ENCODE measurements around the gene PHRF1.

PHRF1 gene

DNA sequence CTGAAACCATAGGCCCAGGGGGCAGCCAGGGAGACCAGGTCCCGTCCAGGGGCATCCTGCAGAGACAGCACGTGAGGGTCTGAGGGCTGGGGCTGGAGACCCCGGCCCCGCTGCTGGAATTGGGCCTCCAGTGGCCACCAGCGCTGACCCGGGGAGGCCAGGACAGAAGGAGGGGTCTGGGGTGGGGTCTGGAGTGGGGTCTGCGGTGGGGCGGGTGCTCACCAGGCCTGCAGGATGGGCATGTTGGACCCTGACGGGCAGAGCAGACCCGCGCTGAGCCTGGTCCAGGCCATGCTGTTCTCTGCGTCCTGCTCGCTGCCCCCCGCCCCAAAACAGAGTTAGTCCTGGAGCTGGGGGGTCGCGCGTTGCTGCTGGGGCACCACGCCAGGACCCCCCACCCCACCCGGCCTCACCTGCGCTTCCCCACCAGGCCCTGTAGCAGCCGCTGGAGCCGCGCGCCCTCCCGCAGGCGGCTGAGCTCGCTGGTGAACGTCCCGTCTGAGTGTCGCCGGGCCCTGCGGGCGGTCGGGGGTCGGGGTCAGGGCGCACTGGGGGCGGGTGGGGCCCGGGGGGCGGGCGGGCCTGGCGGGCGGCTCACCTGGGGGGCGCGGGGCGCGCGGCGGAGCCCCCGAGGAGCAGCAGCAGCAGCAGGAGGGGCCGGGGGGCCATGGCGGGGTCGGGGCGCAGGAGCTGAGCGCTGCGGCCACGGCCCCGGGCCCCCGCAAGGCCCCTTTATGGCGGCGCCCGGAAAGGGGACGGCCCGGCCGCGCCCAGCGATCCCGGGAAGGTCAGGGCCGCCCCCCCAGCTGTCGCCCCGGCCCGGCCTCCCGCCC lies 50.4 kb downstream of the PHRF1 start, which contains the start of gene SCT:
Gene SCT (minus strand): TSS at position 707 of the 833 bp plus-strand sequence. CDS start 38 bp downstream, at position 669.
- no peak within 1 kb of the TSS for H3K27ac ChIP-seq (ENCODE audit: low read depth, low read length, severe bottlenecking)
- no peak within 1 kb of the TSS for H3K4me3 ChIP-seq (ENCODE audit: extremely low read depth, insufficient read depth, low read length, poor library complexity, severe bottlenecking)
- H3K4me1 ChIP-seq (ENCODE audit: control insufficient read depth, insufficient read depth, low read length, poor library complexity, severe bottlenecking): peaks cover 10% of the 10 kb centered on the region
- no peaks in the 10 kb centered on the region for H3K36me3 ChIP-seq (ENCODE audit: control insufficient read depth, insufficient read depth, low read length)
- WGBS, 2 experiments (ENCODE audit: insufficient coverage in 2 of 2): 35 to 37% methylated on average over 25 to 33 of the region's 72 CpGs
- H3K9me3 ChIP-seq (ENCODE audit: control insufficient read depth, low read length): no peaks in the 10 kb centered on the region

DNA sequence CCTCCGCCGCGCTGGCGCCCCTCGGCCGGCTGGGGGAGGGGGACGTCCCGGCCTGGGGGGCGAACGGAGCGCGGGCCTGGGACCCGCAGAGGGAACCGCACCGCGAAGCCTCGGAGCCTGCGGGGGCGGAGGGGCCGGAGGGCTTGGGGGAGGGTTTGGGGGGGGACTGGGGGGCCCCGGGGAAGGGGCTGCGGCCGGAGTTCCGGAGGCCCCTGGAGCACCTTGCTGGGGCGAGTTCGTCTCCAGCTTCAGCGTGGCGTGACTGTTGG lies 51.0 kb downstream of the PHRF1 start:
- Histone ChIP-seq H3K4me3 (ENCODE audit: extremely low read depth, insufficient read depth, low read length, poor library complexity, severe bottlenecking) (no peak overlapping the region), H3K9me3 (ENCODE audit: control insufficient read depth, low read length) (no peaks in the 10 kb centered on the region), H3K36me3 (ENCODE audit: control insufficient read depth, insufficient read depth, low read length) (no peaks in the 10 kb centered on the region), H3K4me1 (ENCODE audit: control insufficient read depth, insufficient read depth, low read length, poor library complexity, severe bottlenecking) (peaks cover 10% of the 10 kb centered on the region), H3K27ac (ENCODE audit: low read depth, low read length, severe bottlenecking) (no peak overlapping the region)
- 66 to 79% methylated on average over 4 of the region's 28 CpGs for WGBS, 2 experiments (ENCODE audit: insufficient coverage in 2 of 2)

DNA sequence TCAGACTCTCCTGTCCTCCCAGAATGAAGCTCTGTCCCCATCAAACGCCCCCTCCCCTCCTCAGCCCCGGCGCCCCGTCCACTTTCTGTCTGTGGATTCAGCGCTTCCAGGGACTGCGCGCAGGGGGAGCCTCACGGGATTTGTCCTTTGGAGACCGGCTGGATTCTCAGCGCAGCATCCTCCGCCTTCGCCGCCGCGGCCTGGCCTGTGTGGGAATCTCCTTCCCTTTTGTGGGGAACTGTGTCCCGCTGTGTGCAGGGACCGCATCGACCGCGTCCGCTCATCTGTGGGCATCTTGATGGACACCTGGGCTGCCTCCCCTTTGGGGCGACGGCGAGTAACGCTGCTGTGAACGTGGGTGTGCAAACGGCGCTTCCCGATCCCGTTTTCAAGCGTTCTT lies 51.8 kb downstream of the PHRF1 start:
- H3K36me3 ChIP-seq (ENCODE audit: control insufficient read depth, insufficient read depth, low read length): no peaks in the 10 kb centered on the region

DNA sequence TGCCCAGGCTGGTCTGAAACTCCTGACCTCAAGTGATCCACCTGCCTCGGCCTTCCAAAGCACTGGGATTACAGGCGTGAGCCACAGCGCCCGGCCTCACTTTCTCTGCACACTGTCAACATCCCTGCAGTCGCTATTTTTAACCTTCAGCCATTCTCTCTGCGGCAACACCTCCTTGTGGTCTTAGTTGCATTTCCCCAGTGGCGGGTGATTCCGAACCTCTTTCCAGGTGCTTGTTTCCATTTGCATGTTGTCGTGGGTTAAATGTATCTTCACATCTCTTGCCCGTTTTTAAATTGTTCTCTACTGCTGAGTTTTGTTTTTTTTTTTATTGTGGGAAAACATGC lies 52.9 kb downstream of the PHRF1 start:
- H3K36me3 ChIP-seq (ENCODE audit: control insufficient read depth, insufficient read depth, low read length): no peaks in the 10 kb centered on the region
- H3K4me3 ChIP-seq (ENCODE audit: extremely low read depth, insufficient read depth, low read length, poor library complexity, severe bottlenecking): no peak overlapping the region
- H3K9me3 ChIP-seq (ENCODE audit: control insufficient read depth, low read length): no peaks in the 10 kb centered on the region
- H3K27ac ChIP-seq (ENCODE audit: low read depth, low read length, severe bottlenecking): peak overlapping the region; percentile 59
- H3K4me1 ChIP-seq (ENCODE audit: control insufficient read depth, insufficient read depth, low read length, poor library complexity, severe bottlenecking): peaks cover 8% of the 10 kb centered on the region
- 56 to 66% methylated on average over 6 of the region's 10 CpGs for WGBS, 2 experiments (ENCODE audit: insufficient coverage in 2 of 2)

More for the DNA sequence above, 51.8 kb downstream of the PHRF1 start:
- 91 to 96% methylated on average over 24 to 30 of the region's 31 CpGs for WGBS, 2 experiments (ENCODE audit: insufficient coverage in 2 of 2)
- H3K27ac ChIP-seq (ENCODE audit: low read depth, low read length, severe bottlenecking): no peak overlapping the region
- no peak overlapping the region for H3K4me3 ChIP-seq (ENCODE audit: extremely low read depth, insufficient read depth, low read length, poor library complexity, severe bottlenecking)
- H3K4me1 ChIP-seq (ENCODE audit: control insufficient read depth, insufficient read depth, low read length, poor library complexity, severe bottlenecking): peaks cover 10% of the 10 kb centered on the region
- no peaks in the 10 kb centered on the region for H3K9me3 ChIP-seq (ENCODE audit: control insufficient read depth, low read length)

DNA sequence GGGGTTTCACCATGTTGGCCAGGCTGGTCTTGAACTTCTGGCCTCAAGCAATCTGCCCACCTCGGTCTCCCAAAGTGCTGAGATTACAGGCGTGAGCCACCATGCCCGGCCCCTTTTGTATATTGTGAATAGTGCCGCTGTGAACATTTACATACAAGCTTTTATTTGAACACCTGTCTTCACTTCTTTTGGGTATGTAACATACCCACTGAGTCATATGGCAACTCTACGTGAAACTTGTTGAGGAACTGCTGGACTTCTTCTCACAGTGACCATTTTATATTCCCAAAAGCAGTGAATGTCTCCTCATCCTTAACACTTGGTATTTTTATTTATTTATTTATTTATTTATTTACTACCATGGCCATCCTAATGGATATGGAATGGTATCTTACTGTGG lies 54.6 kb downstream of the PHRF1 start:
- peaks cover 8% of the 10 kb centered on the region for H3K4me1 ChIP-seq (ENCODE audit: control insufficient read depth, insufficient read depth, low read length, poor library complexity, severe bottlenecking)
- no peak overlapping the region for H3K27ac ChIP-seq (ENCODE audit: low read depth, low read length, severe bottlenecking)
- no peak overlapping the region for H3K4me3 ChIP-seq (ENCODE audit: extremely low read depth, insufficient read depth, low read length, poor library complexity, severe bottlenecking)
- H3K9me3 ChIP-seq (ENCODE audit: control insufficient read depth, low read length): no peaks in the 10 kb centered on the region
- H3K36me3 ChIP-seq (ENCODE audit: control insufficient read depth, insufficient read depth, low read length): no peaks in the 10 kb centered on the region
- WGBS, 2 experiments (ENCODE audit: insufficient coverage in 2 of 2): 81 to 100% methylated on average over 1 to 4 of the region's 5 CpGs

DNA sequence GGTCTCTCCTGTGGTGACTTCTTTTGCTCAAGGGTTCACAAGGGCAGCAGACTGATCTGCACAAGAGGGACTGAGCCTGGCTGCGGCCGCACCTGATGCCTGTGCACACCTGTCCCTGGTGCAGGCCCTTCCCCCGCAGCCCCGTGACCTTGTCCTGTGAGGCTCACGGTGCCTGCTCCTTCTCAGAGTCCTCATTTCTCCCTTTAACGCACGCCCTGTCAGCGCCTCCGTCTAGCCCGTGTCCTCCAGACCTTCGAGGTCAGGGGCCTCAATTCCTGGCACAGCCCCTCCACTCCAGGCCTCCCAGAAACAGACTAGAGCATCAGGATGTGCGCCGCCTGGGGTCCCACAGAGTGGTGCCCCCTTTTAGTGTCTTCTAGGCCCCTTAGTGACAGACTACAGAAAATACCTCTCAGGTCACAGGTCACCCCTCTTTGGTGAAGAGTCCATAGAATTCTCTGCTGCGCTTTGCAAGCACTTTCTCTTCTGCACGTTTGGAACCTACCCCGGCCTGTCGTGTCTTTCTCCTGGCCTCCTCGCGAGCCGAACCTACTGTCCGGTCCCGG lies 59.8 kb downstream of the PHRF1 start:
- 71 to 72% methylated on average over 22 of the region's 22 CpGs for WGBS, 2 experiments (ENCODE audit: insufficient coverage in 2 of 2)
- H3K9me3 ChIP-seq (ENCODE audit: control insufficient read depth, low read length): no peaks in the 10 kb centered on the region
- no peaks in the 10 kb centered on the region for H3K36me3 ChIP-seq (ENCODE audit: control insufficient read depth, insufficient read depth, low read length)
- no peak overlapping the region for H3K4me3 ChIP-seq (ENCODE audit: extremely low read depth, insufficient read depth, low read length, poor library complexity, severe bottlenecking)
- H3K27ac ChIP-seq (ENCODE audit: low read depth, low read length, severe bottlenecking): no peak overlapping the region
- peaks cover 15% of the 10 kb centered on the region for H3K4me1 ChIP-seq (ENCODE audit: control insufficient read depth, insufficient read depth, low read length, poor library complexity, severe bottlenecking)

DNA sequence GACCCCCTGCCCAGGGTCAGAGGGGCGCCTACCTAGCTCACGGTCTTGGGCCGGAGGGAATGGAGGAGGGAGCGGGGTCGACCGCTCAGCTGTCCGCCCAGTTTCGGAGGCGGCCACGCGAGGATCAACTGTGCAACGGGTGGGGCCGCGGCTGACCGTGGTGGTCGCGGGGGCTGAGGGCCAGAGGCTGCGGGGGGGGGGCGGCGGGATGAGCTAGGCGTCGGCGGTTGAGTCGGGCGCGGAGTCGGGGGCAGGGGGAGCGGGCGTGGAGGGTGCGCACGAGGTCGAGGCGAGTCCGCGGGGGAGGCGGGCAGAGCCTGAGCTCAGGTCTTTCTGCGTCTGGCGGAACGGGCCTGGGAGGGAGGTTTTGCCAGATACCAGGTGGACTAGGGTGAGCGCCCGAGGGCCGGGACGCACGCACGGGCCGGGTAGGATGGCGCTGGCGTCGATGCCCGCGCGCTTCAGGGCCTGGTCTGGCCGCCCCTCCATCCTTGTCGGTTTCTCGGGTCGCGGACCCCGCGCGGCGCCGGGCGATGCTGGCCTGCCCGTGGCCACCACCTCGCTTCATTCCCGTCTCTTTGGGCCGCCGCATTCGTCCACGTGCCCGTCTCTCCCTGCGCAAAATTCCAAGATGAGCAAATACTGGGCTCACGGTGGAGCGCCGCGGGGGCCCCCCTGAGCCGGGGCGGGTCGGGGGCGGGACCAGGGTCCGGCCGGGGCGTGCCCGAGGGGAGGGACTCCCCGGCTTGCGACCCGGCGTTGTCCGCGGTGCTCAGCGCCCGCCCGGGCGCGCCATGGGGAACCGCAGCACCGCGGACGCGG lies 60.5 kb downstream of the PHRF1 start, which contains the start of gene DRD4:
Gene DRD4 (plus strand): TSS at position 759 of the 822 bp plus-strand sequence. CDS start 36 bp downstream, at position 795.
- Histone ChIP-seq H3K4me3 (ENCODE audit: extremely low read depth, insufficient read depth, low read length, poor library complexity, severe bottlenecking) (peak within 1 kb of the TSS; percentile 11), H3K9me3 (ENCODE audit: control insufficient read depth, low read length) (no peaks in the 10 kb centered on the region), H3K4me1 (ENCODE audit: control insufficient read depth, insufficient read depth, low read length, poor library complexity, severe bottlenecking) (peaks cover 15% of the 10 kb centered on the region), H3K36me3 (ENCODE audit: control insufficient read depth, insufficient read depth, low read length) (no peaks in the 10 kb centered on the region), H3K27ac (ENCODE audit: low read depth, low read length, severe bottlenecking) (no peak within 1 kb of the TSS)
- WGBS, 2 experiments (ENCODE audit: insufficient coverage in 2 of 2): 26 to 28% methylated on average over 35 to 74 of the region's 100 CpGs

DNA sequence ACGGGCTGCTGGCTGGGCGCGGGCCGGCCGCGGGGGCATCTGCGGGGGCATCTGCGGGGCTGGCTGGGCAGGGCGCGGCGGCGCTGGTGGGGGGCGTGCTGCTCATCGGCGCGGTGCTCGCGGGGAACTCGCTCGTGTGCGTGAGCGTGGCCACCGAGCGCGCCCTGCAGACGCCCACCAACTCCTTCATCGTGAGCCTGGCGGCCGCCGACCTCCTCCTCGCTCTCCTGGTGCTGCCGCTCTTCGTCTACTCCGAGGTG lies 61.0 kb downstream of the PHRF1 start:
- peak overlapping the region; percentile 11 for H3K4me3 ChIP-seq (ENCODE audit: extremely low read depth, insufficient read depth, low read length, poor library complexity, severe bottlenecking)

DNA sequence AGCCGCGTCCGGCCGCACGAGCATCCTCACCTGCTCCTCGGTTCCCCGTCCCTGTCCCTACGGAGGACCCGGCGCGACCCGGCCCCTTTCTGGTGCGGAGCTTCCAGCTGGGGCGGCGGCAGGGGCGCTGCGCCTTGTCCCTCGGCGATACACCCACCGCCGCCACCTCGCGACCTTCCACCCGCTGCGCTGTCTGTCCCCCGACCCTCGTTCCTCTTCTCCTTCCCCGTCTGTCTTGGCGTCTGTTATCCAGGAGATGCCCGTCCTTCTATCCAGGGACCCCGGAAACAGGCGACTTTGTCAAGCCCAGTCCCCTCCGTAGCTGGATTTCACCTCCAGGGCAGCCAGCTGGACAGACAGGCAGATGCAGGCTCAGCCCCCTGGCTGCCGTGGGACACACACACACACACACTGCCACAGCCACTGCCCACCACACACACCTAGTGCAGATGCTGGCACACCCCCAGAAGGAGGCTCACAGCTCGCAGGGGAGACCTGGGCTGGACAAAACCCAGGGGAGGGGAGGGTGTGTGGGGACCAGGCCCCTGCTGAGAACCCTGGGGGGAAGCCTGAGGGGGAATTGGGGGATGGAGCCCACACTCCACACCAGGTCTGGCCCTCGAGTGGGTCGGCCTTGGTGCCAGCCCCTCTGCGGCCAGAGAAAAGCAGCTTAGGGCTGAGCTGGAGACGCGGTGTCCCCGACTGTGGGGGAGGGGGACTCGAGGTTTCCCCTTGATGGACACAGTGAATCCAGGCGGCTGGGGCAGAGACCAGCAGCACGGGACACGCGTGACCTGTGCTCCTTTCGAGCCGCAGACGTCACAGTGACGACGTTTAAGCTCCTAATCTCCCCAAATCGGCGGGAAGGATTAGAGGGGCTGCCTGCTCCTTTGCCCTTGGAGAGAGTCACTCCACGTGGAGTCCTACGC lies 61.6 kb downstream of the PHRF1 start:
- H3K9me3 ChIP-seq (ENCODE audit: control insufficient read depth, low read length): no peaks in the 10 kb centered on the region

More for the DNA sequence above, 61.0 kb downstream of the PHRF1 start:
- Histone ChIP-seq H3K27ac (ENCODE audit: low read depth, low read length, severe bottlenecking) (no peak overlapping the region), H3K4me1 (ENCODE audit: control insufficient read depth, insufficient read depth, low read length, poor library complexity, severe bottlenecking) (peaks cover 15% of the 10 kb centered on the region), H3K36me3 (ENCODE audit: control insufficient read depth, insufficient read depth, low read length) (no peaks in the 10 kb centered on the region), H3K9me3 (ENCODE audit: control insufficient read depth, low read length) (no peaks in the 10 kb centered on the region)
- 2% methylated on average over 34 of the region's 34 CpGs for WGBS, 2 experiments (ENCODE audit: insufficient coverage in 2 of 2)

DNA sequence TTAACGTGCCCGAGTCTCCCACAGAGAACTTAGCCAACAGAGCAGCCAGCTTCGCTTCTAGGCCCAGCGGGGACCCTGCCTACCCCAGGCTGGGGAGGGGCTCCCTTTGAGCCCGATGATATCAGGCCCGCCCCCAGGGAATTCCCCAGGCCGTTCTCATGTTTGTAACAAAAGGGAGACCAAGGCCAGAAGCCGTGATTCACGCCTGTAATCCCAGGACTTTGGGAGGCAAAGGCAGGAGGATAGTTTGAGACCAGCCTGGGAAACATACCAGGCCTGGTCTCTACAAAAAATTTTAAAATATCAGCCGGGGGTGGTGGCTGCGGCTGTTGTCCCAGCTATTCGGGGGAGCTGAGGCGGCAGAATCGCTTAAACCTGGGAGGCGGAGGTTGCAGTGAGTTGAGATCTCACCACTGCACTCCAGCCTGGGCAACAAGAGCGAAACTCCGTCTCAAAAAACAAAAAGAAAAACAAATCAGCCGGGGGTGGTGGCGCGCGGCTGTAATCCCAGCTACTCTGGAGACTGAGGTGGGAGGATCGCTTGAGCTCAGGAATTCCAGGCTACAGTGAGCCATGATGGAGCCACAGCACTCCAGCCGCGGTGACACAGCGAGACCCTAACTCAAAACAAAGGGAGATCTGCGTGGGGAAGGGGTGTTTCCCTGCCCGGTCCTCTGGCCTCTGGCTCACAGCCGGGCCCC lies 62.5 kb downstream of the PHRF1 start:
- H3K4me1 ChIP-seq (ENCODE audit: control insufficient read depth, insufficient read depth, low read length, poor library complexity, severe bottlenecking): peaks cover 15% of the 10 kb centered on the region
- peaks cover 4% of the 10 kb centered on the region for H3K36me3 ChIP-seq (ENCODE audit: control insufficient read depth, insufficient read depth, low read length)
- peak overlapping the region; percentile 45 for H3K27ac ChIP-seq (ENCODE audit: low read depth, low read length, severe bottlenecking)
- 6 to 8% methylated on average over 18 to 24 of the region's 28 CpGs for WGBS, 2 experiments (ENCODE audit: insufficient coverage in 2 of 2)
- no peaks in the 10 kb centered on the region for H3K9me3 ChIP-seq (ENCODE audit: control insufficient read depth, low read length)
- no peak overlapping the region for H3K4me3 ChIP-seq (ENCODE audit: extremely low read depth, insufficient read depth, low read length, poor library complexity, severe bottlenecking)

More for the DNA sequence above, 61.6 kb downstream of the PHRF1 start:
- H3K4me1 ChIP-seq (ENCODE audit: control insufficient read depth, insufficient read depth, low read length, poor library complexity, severe bottlenecking): peaks cover 15% of the 10 kb centered on the region
- no peaks in the 10 kb centered on the region for H3K36me3 ChIP-seq (ENCODE audit: control insufficient read depth, insufficient read depth, low read length)
- 5 to 7% methylated on average over 45 to 52 of the region's 55 CpGs for WGBS, 2 experiments (ENCODE audit: insufficient coverage in 2 of 2)
- H3K27ac ChIP-seq (ENCODE audit: low read depth, low read length, severe bottlenecking): no peak overlapping the region
- H3K4me3 ChIP-seq (ENCODE audit: extremely low read depth, insufficient read depth, low read length, poor library complexity, severe bottlenecking): peak overlapping the region; percentile 11

Data from mesodermal cell (in vitro differentiated cells).